Panc1 (cell line): ENCODE data around the gene SYNRG.

Experiments used
- POLR2AphosphoS5 ChIP-seq: IDR thresholded peaks from 2 replicates; pipeline ENCODE4 v1.6.1; 2012; ENCODE audit warnings: mild to moderate bottlenecking, low read depth, low read length, moderate library complexity
- SIN3A ChIP-seq: IDR thresholded peaks from 2 replicates; pipeline ENCODE4 v1.6.1; 2012; ENCODE audit warnings: low read depth, mild to moderate bottlenecking, low read length, moderate library complexity, borderline replicate concordance; ENCODE audit not compliant: insufficient read depth
- TCF7L2 ChIP-seq: IDR thresholded peaks from 2 replicates; pipeline ENCODE4 v1.6.1; 2011; ENCODE audit warnings: mild to moderate bottlenecking, low read depth, low read length, inconsistent platforms
- TF ChIP-seq, protein P1 (sequence below): fragments of 450-650 bp; IDR thresholded peaks from 2 replicates; pipeline ENCODE4 v1.5.1; 2017; ENCODE audit warnings: mild to moderate bottlenecking
- TF ChIP-seq, protein P2 (sequence below), 2 experiments: IDR thresholded peaks; 2 replicates each; pipeline ENCODE4 v1.6.1; 2011 to 2012; ENCODE audit warnings: low read depth in 2 of 2, control low read depth in 1 of 2, low read length in 1 of 2, mild to moderate bottlenecking in 1 of 2, moderate library complexity in 1 of 2; ENCODE audit not compliant: insufficient read depth in 1 of 2

- TF ChIP-seq, protein P1, sequence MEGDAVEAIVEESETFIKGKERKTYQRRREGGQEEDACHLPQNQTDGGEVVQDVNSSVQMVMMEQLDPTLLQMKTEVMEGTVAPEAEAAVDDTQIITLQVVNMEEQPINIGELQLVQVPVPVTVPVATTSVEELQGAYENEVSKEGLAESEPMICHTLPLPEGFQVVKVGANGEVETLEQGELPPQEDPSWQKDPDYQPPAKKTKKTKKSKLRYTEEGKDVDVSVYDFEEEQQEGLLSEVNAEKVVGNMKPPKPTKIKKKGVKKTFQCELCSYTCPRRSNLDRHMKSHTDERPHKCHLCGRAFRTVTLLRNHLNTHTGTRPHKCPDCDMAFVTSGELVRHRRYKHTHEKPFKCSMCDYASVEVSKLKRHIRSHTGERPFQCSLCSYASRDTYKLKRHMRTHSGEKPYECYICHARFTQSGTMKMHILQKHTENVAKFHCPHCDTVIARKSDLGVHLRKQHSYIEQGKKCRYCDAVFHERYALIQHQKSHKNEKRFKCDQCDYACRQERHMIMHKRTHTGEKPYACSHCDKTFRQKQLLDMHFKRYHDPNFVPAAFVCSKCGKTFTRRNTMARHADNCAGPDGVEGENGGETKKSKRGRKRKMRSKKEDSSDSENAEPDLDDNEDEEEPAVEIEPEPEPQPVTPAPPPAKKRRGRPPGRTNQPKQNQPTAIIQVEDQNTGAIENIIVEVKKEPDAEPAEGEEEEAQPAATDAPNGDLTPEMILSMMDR = no peak
- no peak for TF ChIP-seq POLR2AphosphoS5
- TF ChIP-seq, protein P2, sequence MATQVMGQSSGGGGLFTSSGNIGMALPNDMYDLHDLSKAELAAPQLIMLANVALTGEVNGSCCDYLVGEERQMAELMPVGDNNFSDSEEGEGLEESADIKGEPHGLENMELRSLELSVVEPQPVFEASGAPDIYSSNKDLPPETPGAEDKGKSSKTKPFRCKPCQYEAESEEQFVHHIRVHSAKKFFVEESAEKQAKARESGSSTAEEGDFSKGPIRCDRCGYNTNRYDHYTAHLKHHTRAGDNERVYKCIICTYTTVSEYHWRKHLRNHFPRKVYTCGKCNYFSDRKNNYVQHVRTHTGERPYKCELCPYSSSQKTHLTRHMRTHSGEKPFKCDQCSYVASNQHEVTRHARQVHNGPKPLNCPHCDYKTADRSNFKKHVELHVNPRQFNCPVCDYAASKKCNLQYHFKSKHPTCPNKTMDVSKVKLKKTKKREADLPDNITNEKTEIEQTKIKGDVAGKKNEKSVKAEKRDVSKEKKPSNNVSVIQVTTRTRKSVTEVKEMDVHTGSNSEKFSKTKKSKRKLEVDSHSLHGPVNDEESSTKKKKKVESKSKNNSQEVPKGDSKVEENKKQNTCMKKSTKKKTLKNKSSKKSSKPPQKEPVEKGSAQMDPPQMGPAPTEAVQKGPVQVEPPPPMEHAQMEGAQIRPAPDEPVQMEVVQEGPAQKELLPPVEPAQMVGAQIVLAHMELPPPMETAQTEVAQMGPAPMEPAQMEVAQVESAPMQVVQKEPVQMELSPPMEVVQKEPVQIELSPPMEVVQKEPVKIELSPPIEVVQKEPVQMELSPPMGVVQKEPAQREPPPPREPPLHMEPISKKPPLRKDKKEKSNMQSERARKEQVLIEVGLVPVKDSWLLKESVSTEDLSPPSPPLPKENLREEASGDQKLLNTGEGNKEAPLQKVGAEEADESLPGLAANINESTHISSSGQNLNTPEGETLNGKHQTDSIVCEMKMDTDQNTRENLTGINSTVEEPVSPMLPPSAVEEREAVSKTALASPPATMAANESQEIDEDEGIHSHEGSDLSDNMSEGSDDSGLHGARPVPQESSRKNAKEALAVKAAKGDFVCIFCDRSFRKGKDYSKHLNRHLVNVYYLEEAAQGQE (IDR thresholded peaks at IDR 0.05; ENCODE audit: insufficient read depth in 1 of 2, low read depth in 2 of 2, low read length in 1 of 2) = no peak
- TF ChIP-seq TCF7L2 = no peak
- TF ChIP-seq SIN3A = no peak
Observed at GRCh38 chr17:37598145-37598544, 11.1 kb downstream of the SYNRG start.
